HEK293T (cell line): ENCODE data around the gene TEX26.

Source experiments
- CTCF ChIA-PET: fragments of 350-600 bp; formaldehyde crosslinking; extraction: SDS; loops from one replicate; lab custom pipeline; 2021; ENCODE audit warnings: antibody characterized with exemption, inconsistent platforms; lab: Yijun Ruan, JAX
- POLR2A ChIA-PET: fragments of 350-600 bp; formaldehyde crosslinking; extraction: SDS; loops from one replicate; lab custom pipeline; 2020; ENCODE audit warnings: antibody characterized with exemption, inconsistent platforms; lab: Yijun Ruan, JAX
- DNase-seq: peaks from one replicate; pipeline ENCODE4 v3.0.0; 2012; ENCODE audit warnings: mixed read lengths; ENCODE audit errors: extremely low spot score
- ARNT ChIP-seq: fragments of 450-650 bp; IDR thresholded peaks from 2 replicates; pipeline ENCODE4 v1.6.1; 2017; ENCODE audit warnings: mild to moderate bottlenecking
- BHLHE40 ChIP-seq: fragments of 450-650 bp; IDR thresholded peaks from 2 replicates; pipeline ENCODE4 v1.6.1; 2016; ENCODE audit warnings: mild to moderate bottlenecking, moderate library complexity, borderline replicate concordance
- CTBP1 ChIP-seq: fragments of 450-650 bp; IDR thresholded peaks from 2 replicates; pipeline ENCODE4 v1.6.1; 2016; ENCODE audit warnings: borderline replicate concordance
- ELF4 ChIP-seq: fragments of 450-650 bp; IDR thresholded peaks from 2 replicates; pipeline ENCODE4 v1.6.1; 2017; ENCODE audit warnings: antibody characterized with exemption
- FOXA1 ChIP-seq: fragments of 450-650 bp; IDR thresholded peaks from 2 replicates; pipeline ENCODE4 v1.6.1; 2016; ENCODE audit warnings: mild to moderate bottlenecking
- FOXK2 ChIP-seq: fragments of 450-650 bp; IDR thresholded peaks from 2 replicates; pipeline ENCODE4 v1.6.1; 2016; ENCODE audit warnings: mild to moderate bottlenecking
- FOXM1 ChIP-seq: fragments of 450-650 bp; IDR thresholded peaks from 2 replicates; pipeline ENCODE4 v1.6.1; 2017; ENCODE audit warnings: mild to moderate bottlenecking, borderline replicate concordance
- HDGF ChIP-seq: fragments of 450-650 bp; IDR thresholded peaks from 2 replicates; pipeline ENCODE4 v1.6.1; 2017; ENCODE audit warnings: antibody characterized with exemption, borderline replicate concordance
- L3MBTL2 ChIP-seq: fragments of 450-650 bp; conservative IDR thresholded peaks from 2 replicates; pipeline ENCODE4 v1.6.1; 2016; ENCODE audit warnings: mild to moderate bottlenecking
- LEF1 ChIP-seq: fragments of 450-650 bp; IDR thresholded peaks from 2 replicates; pipeline ENCODE4 v1.6.1; 2017; ENCODE audit warnings: mild to moderate bottlenecking, borderline replicate concordance
- NFRKB ChIP-seq: fragments of 450-650 bp; IDR thresholded peaks from 2 replicates; pipeline ENCODE4 v1.6.1; 2016; ENCODE audit warnings: mild to moderate bottlenecking, moderate library complexity
- SP1 ChIP-seq: fragments of 450-650 bp; IDR thresholded peaks from 2 replicates; pipeline ENCODE4 v1.6.1; 2017
- SUZ12 ChIP-seq: fragments of 450-650 bp; IDR thresholded peaks from 2 replicates; pipeline ENCODE4 v1.6.1; 2016; ENCODE audit warnings: mild to moderate bottlenecking
- TARDBP ChIP-seq: fragments of 450-650 bp; IDR thresholded peaks from 2 replicates; pipeline ENCODE4 v1.6.1; 2016
- ZNF384 ChIP-seq: fragments of 450-650 bp; IDR thresholded peaks from 2 replicates; pipeline ENCODE4 v1.6.1; 2016
- TF ChIP-seq, protein P1 (sequence below): fragments of 450-650 bp; IDR thresholded peaks from 2 replicates; pipeline ENCODE4 v1.6.1; 2016

The TEX26 gene

GRCh38 chr13:30965380-30965779, 32.9 kb downstream of the TEX26 start:
- no peak for DNase-seq
- POLR2A ChIA-PET = no interaction called here
- TF ChIP-seq TARDBP (no peak), ELF4 (no peak), ZNF384 (no peak), SUZ12 (no peak), LEF1 (no peak), FOXM1 (no peak), CTBP1 (no peak), FOXK2 (no peak), L3MBTL2 (no peak), SP1 (no peak), ARNT (no peak)
- TF ChIP-seq, protein P1, sequence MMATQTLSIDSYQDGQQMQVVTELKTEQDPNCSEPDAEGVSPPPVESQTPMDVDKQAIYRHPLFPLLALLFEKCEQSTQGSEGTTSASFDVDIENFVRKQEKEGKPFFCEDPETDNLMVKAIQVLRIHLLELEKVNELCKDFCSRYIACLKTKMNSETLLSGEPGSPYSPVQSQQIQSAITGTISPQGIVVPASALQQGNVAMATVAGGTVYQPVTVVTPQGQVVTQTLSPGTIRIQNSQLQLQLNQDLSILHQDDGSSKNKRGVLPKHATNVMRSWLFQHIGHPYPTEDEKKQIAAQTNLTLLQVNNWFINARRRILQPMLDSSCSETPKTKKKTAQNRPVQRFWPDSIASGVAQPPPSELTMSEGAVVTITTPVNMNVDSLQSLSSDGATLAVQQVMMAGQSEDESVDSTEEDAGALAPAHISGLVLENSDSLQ = no peak
- CTCF ChIA-PET = no interaction called here

DNA sequence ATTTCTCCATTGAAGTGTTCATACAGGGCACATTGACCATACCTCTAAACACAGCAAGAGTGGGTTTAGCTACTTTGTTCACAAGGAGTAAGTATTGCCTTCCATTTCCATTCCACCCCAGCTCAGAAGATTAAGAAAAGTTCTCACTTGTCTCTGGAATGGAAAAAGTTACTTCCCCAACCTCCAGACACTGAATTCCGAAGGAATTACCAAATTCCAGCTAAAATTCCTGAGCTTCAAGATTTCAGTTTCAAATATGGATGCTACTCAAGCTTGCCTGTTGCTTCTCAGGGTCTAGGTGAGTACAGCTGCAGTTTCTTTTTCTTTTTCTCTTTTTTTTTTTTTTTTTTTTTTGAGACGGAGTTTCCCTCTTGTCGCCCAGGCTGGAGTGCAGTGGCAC, 33.6 kb downstream of the TEX26 start:
- DNase-seq = no peak
- TF ChIP-seq SUZ12 = no peak
- TF ChIP-seq FOXK2 = no peak
- no peak for TF ChIP-seq FOXA1
- no peak for TF ChIP-seq SP1
- no peak for TF ChIP-seq BHLHE40
- TF ChIP-seq NFRKB = no peak
- TF ChIP-seq LEF1 = no peak
- TF ChIP-seq TARDBP = no peak
- no peak for TF ChIP-seq ZNF384
- TF ChIP-seq ELF4 = no peak
- CTCF ChIA-PET = no interaction called here
- POLR2A ChIA-PET = no interaction called here

DNA sequence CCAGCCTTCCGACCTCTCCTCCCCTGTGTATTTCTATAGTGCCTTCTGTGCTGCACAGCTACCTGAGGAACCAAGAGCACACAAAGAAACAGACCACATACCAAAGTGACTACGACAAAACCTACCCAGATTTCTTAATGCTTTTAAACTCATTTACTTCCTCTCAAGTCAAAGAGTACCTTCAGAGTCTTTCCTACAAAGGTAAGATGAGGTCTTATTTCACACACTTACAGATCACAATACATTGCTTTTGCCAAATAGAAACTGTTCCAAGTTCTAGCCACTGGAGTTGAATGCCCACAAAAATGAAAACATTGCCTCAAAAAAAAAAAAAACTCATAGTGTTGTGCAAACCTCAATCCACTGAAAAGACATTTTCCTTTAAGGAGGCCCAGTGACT, 36.4 kb downstream of the TEX26 start:
- CTCF ChIA-PET = interaction anchor here (1.1 kb wide), 1 partner anchor 10 kb away, joined by 6 read pairs; no protein-coding TSS in a partner anchor
- no peak for DNase-seq
- POLR2A ChIA-PET = no interaction called here
- TF ChIP-seq BHLHE40 = no peak
- TF ChIP-seq FOXA1 = no peak
- no peak for TF ChIP-seq ELF4
- no peak for TF ChIP-seq LEF1
- no peak for TF ChIP-seq SP1
- TF ChIP-seq FOXM1 = no peak
- TF ChIP-seq SUZ12 = no peak
- TF ChIP-seq HDGF = no peak
- TF ChIP-seq, protein P1 = no peak
- TF ChIP-seq L3MBTL2 = no peak
- TF ChIP-seq CTBP1 = no peak

GRCh38 chr13:30971575-30971974, 39.1 kb downstream of the TEX26 start:
- POLR2A ChIA-PET = no interaction called here

GRCh38 chr13:30972888-30973377, 40.5 kb downstream of the TEX26 start:
- POLR2A ChIA-PET = no interaction called here
- TF ChIP-seq TARDBP = no peak
- no peak for TF ChIP-seq ELF4
- TF ChIP-seq, protein P1 = no peak
- TF ChIP-seq L3MBTL2 = no peak
- no peak for TF ChIP-seq ARNT
- TF ChIP-seq NFRKB = no peak
- TF ChIP-seq SUZ12 = no peak
- TF ChIP-seq FOXK2 = no peak
- no peak for DNase-seq
- CTCF ChIA-PET = no interaction called here

More at GRCh38 chr13:30971575-30971974, 39.1 kb downstream of the TEX26 start:
- CTCF ChIA-PET = no interaction called here
- no peak for DNase-seq
- TF ChIP-seq FOXK2 (no peak), ELF4 (no peak), SP1 (no peak), L3MBTL2 (no peak), FOXM1 (no peak), SUZ12 (no peak), LEF1 (no peak), BHLHE40 (no peak), FOXA1 (no peak), NFRKB (no peak), ARNT (no peak)

DNA sequence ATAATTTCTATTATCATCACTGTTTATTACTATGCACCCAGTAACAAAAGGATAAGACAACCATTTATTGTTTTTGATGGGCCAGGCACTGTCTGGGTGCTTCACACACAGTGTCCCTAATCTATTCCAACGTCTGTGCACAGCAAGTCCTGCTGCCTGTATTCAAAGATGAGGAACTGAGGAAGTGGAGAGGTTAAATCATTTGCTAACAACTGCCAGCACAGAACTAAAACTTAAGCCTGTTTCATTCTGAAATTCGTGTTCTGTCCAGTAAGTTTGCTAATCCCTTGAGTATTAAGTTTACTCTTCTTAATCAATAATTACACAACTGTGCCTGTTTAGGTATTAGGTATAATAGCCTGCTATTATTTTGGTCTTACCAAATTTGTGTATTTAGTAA, 41.9 kb downstream of the TEX26 start:
- ChIA-PET POLR2A (no interaction called here), CTCF (no interaction called here)
- no peak for TF ChIP-seq NFRKB
- TF ChIP-seq ARNT = no peak
- no peak for TF ChIP-seq BHLHE40
- TF ChIP-seq FOXM1 = no peak
- TF ChIP-seq ELF4 = no peak
- TF ChIP-seq LEF1 = no peak
- no peak for TF ChIP-seq ZNF384
- no peak for TF ChIP-seq FOXA1
- TF ChIP-seq, protein P1 = no peak
- no peak for DNase-seq
